HG03280 (cell line): ENCODE results near the gene ATOH8.

Experiments
- ATAC-seq: cut with Tn5 transposase; IDR thresholded peaks from one replicate; pipeline ENCODE4 v1.9.1; 2021; ENCODE audit warnings: mild to moderate bottlenecking, moderate library complexity; ENCODE audit not compliant: unreplicated experiment

Gene ATOH8

GRCh38 chr2:85734942-85735608, 18.7 kb upstream of the ATOH8 start:
- no peak for ATAC-seq

GRCh38 chr2:85735691-85736090, 18.1 kb upstream of the ATOH8 start:
- no peak for ATAC-seq

- ATAC-seq: no peak
Observed at GRCh38 chr2:85736456-85737355, 17.1 kb upstream of the ATOH8 start.

- no peak for ATAC-seq
Observed at GRCh38 chr2:85737481-85737880, 16.3 kb upstream of the ATOH8 start.

- no peak for ATAC-seq
Observed at GRCh38 chr2:85737961-85738360, 15.8 kb upstream of the ATOH8 start.

- ATAC-seq: no peak
Observed at GRCh38 chr2:85740193-85740592, 13.6 kb upstream of the ATOH8 start.

- no peak for ATAC-seq
Observed at GRCh38 chr2:85741211-85741832, 12.5 kb upstream of the ATOH8 start.

GRCh38 chr2:85741833-85742455, 11.8 kb upstream of the ATOH8 start:
- ATAC-seq: no peak

- ATAC-seq: no peak
Observed at GRCh38 chr2:85743304-85743978, 10.3 kb upstream of the ATOH8 start.

- no peak for ATAC-seq
Observed at GRCh38 chr2:85744055-85744454, 9.7 kb upstream of the ATOH8 start.

GRCh38 chr2:85744741-85745601, 8.8 kb upstream of the ATOH8 start:
- no peak for ATAC-seq

- ATAC-seq: no peak
Observed at GRCh38 chr2:85745619-85746018, 8.2 kb upstream of the ATOH8 start.

- ATAC-seq: no peak
Observed at GRCh38 chr2:85746321-85747004, 7.3 kb upstream of the ATOH8 start.

- no peak for ATAC-seq
Observed at GRCh38 chr2:85747441-85747840, 6.3 kb upstream of the ATOH8 start.

- no peak for ATAC-seq
Observed at GRCh38 chr2:85748039-85748734, 5.6 kb upstream of the ATOH8 start.

- no peak for ATAC-seq
Observed at GRCh38 chr2:85748985-85749875, 4.6 kb upstream of the ATOH8 start.
